Psoas muscle (tissue), 8 donors: ENCODE results near the gene RSPRY1. TPM values are rescaled to one million over a fixed set of nuclear protein-coding genes. Genes with fewer than 3 reads are reported as not detected.
A peak's percentile ranks its signal among the peaks of the same experiment; 100 is the strongest.

Experiments
- ATAC-seq, 4 donors: fragments of 200-7000 bp; cut with Tn5 transposase; one replicate each; pipeline ENCODE4 v1.9.1; 2020; ENCODE audit warnings: moderate library complexity in 3 of 4, mild to moderate bottlenecking in 2 of 4
- DNase-seq, 2 donors: peaks; one replicate each; pipeline ENCODE4 v3.0.0-alpha.2; 2020
- H3K27ac ChIP-seq: fragments of 200-600 bp; one replicate; pipeline ENCODE4 v1.8.0; 2022
- H3K27me3 ChIP-seq, 3 donors: fragments of 200-600 bp in 1 of 3; one replicate each; pipeline versions ENCODE4 v1.6.1 to v1.8.0; 2013 to 2022; ENCODE audit warnings: low read length in 2 of 3, mild to moderate bottlenecking in 2 of 3, moderate library complexity in 1 of 3; ENCODE audit not compliant: insufficient read depth in 3 of 3
- H3K36me3 ChIP-seq, 2 donors: fragments of 200-600 bp in 1 of 2; one replicate each; pipeline versions ENCODE4 v1.6.1 to v1.8.0; 2013 to 2022; ENCODE audit warnings: low read depth in 1 of 2, mild to moderate bottlenecking in 1 of 2, moderate library complexity in 1 of 2; ENCODE audit not compliant: insufficient read depth in 1 of 2
- H3K4me1 ChIP-seq: fragments of 200-600 bp; one replicate; pipeline ENCODE4 v1.8.0; 2022
- H3K4me3 ChIP-seq: fragments of 200-600 bp; one replicate; pipeline ENCODE4 v1.8.0; 2022; ENCODE audit warnings: mild to moderate bottlenecking
- H3K9me3 ChIP-seq: fragments of 200-600 bp; one replicate; pipeline ENCODE4 v1.8.0; 2022
- WGBS, 3 donors: extraction: QIAGEN DNeasy Blood & Tissue Kit; methylation state at CpG; one replicate each; pipeline versions ENCODE4 v1.1.6 to v1.1.7; 2013; 5-methylcytosine and 5-hydroxymethylcytosine counted together
- intact Hi-C, 2 donors: fragments of 100-400 bp; cut with DNase I; formaldehyde crosslinking; loops; one replicate each; pipeline versions ENCODE4 v1.11.0 to v1.14.2; 2022
- polyA plus RNA-seq, 3 donors: library from polyadenylated mRNA; stranded (reverse); fragments of 200-250 nt; gene quantifications; one replicate each; pipeline ENCODE4 v1.2.3, GENCODE V29; 2013
- total RNA-seq, 4 donors: library from RNA; stranded (reverse); fragmentation: NEBNext Ultra II Directional in 2 of 4; extraction: Animal tissue kit (Norgen Biotek cat#: 25700) in 2 of 4; gene quantifications; one replicate each; pipeline versions ENCODE4 v1.2.1 to v1.2.4, GENCODE V29; 2021 to 2023
- TF ChIP-seq, protein P1 (sequence below): fragments of 200-600 bp; IDR thresholded peaks from one replicate; pipeline ENCODE4 v1.8.0; 2022; ENCODE audit warnings: antibody characterized with exemption
- donor health status: healthy with polysubstance abuse.
- donor health status: DM: no; HTN: no; CAD: no; lungs with moderate emphysema.
- donor health status: Bipolar disorder and iron deficiency.
- donor health status: healthy.
- donor health status: DM: yes; HTN: yes; CAD: no.
- donor health status: DM: no; HTN: no; CAD: no.
- donor health status: DM: no; HTN: no; CAD: no.
- donor health status: DM: yes; HTN: yes; CAD: no.

Gene RSPRY1
- total and polyA plus RNA-seq, 7 donors, result 7.1 to 19.5 (median 15.2) TPM

GRCh38 chr16:57191056-57191571, 5.0 kb downstream of the RSPRY1 start:
- Histone ChIP-seq H3K27me3 (no peaks in the 10 kb centered on the region), H3K9me3 (no peaks in the 10 kb centered on the region), H3K36me3 (no peaks in the 10 kb centered on the region), H3K4me1 (peaks cover 35% of the 10 kb centered on the region), H3K27ac (no peak overlapping the region), H3K4me3 (no peak overlapping the region)
- DNase-seq (no peak), ATAC-seq (no peak)
- TF ChIP-seq, protein P1, sequence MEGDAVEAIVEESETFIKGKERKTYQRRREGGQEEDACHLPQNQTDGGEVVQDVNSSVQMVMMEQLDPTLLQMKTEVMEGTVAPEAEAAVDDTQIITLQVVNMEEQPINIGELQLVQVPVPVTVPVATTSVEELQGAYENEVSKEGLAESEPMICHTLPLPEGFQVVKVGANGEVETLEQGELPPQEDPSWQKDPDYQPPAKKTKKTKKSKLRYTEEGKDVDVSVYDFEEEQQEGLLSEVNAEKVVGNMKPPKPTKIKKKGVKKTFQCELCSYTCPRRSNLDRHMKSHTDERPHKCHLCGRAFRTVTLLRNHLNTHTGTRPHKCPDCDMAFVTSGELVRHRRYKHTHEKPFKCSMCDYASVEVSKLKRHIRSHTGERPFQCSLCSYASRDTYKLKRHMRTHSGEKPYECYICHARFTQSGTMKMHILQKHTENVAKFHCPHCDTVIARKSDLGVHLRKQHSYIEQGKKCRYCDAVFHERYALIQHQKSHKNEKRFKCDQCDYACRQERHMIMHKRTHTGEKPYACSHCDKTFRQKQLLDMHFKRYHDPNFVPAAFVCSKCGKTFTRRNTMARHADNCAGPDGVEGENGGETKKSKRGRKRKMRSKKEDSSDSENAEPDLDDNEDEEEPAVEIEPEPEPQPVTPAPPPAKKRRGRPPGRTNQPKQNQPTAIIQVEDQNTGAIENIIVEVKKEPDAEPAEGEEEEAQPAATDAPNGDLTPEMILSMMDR, result no peak
- 64 to 68% (median 66%) methylated on average over 3 of the region's 3 CpGs for WGBS, 3 donors
- intact Hi-C loops, result no loop called here

- TF ChIP-seq, protein P1, result no peak
- no peaks in the 10 kb centered on the region for H3K9me3 ChIP-seq
- no peak overlapping the region for H3K27ac ChIP-seq
- H3K36me3 ChIP-seq, result no peaks in the 10 kb centered on the region
- whole genome bisulfite sequencing, 3 donors, result 88 to 95% (median 94%) methylated on average over 3 of the region's 3 CpGs
- H3K4me1 ChIP-seq, result peaks cover 40% of the 10 kb centered on the region
- ATAC-seq (no peak), DNase-seq (no peak)
- intact Hi-C loops, result no loop called here
- no peak overlapping the region for H3K4me3 ChIP-seq
- H3K27me3 ChIP-seq, result no peaks in the 10 kb centered on the region
Observed at GRCh38 chr16:57192146-57192545, 6.0 kb downstream of the RSPRY1 start.

DNA sequence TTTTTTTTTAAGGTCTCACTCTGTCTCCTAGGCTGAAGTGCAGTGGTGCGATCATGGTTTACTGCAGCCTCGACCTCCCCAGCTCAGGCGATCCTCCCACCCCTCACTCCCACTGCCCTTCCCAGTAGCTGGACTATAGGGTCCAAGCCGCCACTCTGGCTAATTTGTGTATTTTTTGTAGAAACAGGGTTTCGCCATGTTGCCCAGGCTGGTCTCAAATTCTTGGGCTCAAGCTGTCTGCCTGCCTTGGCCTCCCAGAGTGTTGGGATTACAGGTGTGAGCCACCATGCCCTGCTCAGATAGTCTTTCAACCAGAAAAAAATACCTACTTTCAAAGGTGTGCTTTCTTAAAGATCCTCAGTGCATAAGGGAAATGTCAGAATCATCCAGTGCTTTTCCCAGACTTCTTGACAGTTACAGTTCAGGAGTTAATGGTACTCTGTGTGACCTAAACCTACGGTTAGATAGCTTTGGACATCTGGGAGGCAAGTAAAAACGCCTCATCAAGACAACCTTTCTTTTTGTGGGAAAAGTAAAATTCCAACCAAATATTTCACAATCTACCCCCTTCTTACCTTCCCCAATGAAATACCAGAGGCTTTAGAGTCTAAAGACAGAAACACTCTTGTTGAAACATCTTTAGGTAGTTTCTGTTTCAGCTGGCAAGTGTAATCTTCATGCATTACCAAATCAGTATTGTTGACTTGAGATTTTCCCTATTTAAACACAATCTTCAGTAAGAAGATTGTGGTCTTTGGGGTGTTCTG, 6.8 kb downstream of the RSPRY1 start:
- Histone ChIP-seq H3K36me3 (no peaks in the 10 kb centered on the region), H3K9me3 (no peaks in the 10 kb centered on the region), H3K4me3 (no peak overlapping the region), H3K27me3 (no peaks in the 10 kb centered on the region), H3K4me1 (peaks cover 35% of the 10 kb centered on the region), H3K27ac (no peak overlapping the region)
- no peak for ATAC-seq
- 78 to 87% (median 84%) methylated on average over 7 of the region's 7 CpGs for WGBS, 3 donors
- intact Hi-C loops, result no loop called here
- no peak for DNase-seq
- TF ChIP-seq, protein P1, result no peak

GRCh38 chr16:57194512-57194911, 8.4 kb downstream of the RSPRY1 start:
- intact Hi-C loops, result no loop called here
- Histone ChIP-seq H3K27me3 (no peaks in the 10 kb centered on the region), H3K9me3 (no peaks in the 10 kb centered on the region), H3K36me3 (no peaks in the 10 kb centered on the region), H3K27ac (no peak overlapping the region), H3K4me3 (no peak overlapping the region), H3K4me1 (peaks cover 33% of the 10 kb centered on the region)
- DNase-seq (no peak), ATAC-seq (peak; percentile 27 to 72 (median 52))
- TF ChIP-seq, protein P1, result no peak

DNA sequence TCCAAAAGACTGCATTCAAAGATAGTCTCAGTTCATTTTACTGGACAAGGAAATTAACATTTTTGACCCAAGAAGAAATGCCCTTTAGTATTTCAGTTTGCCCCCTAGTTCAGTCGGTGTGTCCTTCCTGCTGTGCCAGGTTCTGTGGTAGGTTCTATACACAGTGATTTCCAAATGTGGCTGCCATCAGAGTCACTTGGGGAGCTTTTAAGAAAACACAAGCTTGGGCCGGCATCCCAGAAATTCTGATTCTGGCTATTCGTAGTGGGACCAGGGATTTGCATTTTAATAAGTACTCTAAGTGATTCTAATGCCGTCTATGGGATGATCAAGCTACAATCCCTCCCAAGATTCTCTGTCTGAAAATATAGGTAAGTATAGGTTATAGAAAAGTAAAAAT, 10.2 kb downstream of the RSPRY1 start:
- TF ChIP-seq, protein P1, result no peak
- no peaks in the 10 kb centered on the region for H3K27me3 ChIP-seq
- ATAC-seq (no peak), DNase-seq (no peak)
- intact Hi-C loops, result no loop called here
- peaks cover 25% of the 10 kb centered on the region for H3K4me1 ChIP-seq
- no peaks in the 10 kb centered on the region for H3K9me3 ChIP-seq
- 73 to 77% (median 73%) methylated on average over 4 of the region's 4 CpGs for WGBS, 3 donors
- no peak overlapping the region for H3K27ac ChIP-seq
- no peak overlapping the region for H3K4me3 ChIP-seq
- no peaks in the 10 kb centered on the region for H3K36me3 ChIP-seq
